H9 (cell line): ENCODE data around the gene CD19. TPM values are rescaled to one million over a fixed set of nuclear protein-coding genes. Genes with fewer than 3 reads are reported as not detected.
A peak's percentile ranks its signal among the peaks of the same experiment; 100 is the strongest.

Source experiments
- DNase-seq: peaks from one replicate; pipeline ENCODE4 v3.0.0-alpha.2; 2017
- H2AFZ ChIP-seq: one replicate; pipeline ENCODE4 v1.6.1; 2013; ENCODE audit warnings: mild to moderate bottlenecking, low read length, control low read depth, moderate library complexity
- H2AK5ac ChIP-seq: 2 replicates; pipeline ENCODE4 v1.6.1; 2013; ENCODE audit warnings: low read length, control low read depth, mixed read lengths; ENCODE audit not compliant: insufficient read length
- H2BK120ac ChIP-seq: one replicate; pipeline ENCODE4 v1.6.1; 2013; ENCODE audit warnings: low read depth, mild to moderate bottlenecking, low read length, control low read depth, inconsistent platforms; ENCODE audit not compliant: poor library complexity, severe bottlenecking
- H2BK12ac ChIP-seq: 2 replicates; pipeline ENCODE4 v1.6.1; 2013; ENCODE audit warnings: low read length, control low read depth, mixed read lengths, low read depth; ENCODE audit not compliant: insufficient read length
- H2BK15ac ChIP-seq: 2 replicates; pipeline ENCODE4 v1.6.1; 2013; ENCODE audit warnings: low read depth, low read length, control low read depth
- H2BK20ac ChIP-seq: one replicate; pipeline ENCODE4 v1.6.1; 2013; ENCODE audit warnings: low read depth, mild to moderate bottlenecking, low read length, control low read depth, inconsistent platforms; ENCODE audit not compliant: poor library complexity, severe bottlenecking
- H2BK5ac ChIP-seq: 2 replicates; pipeline ENCODE4 v1.6.1; 2013; ENCODE audit warnings: low read length, control low read depth, mixed read lengths; ENCODE audit not compliant: insufficient read length
- H3K14ac ChIP-seq: 2 replicates; pipeline ENCODE4 v1.6.1; 2013; ENCODE audit warnings: low read length, control low read depth; ENCODE audit not compliant: insufficient read depth
- H3K18ac ChIP-seq: 2 replicates; pipeline ENCODE4 v1.6.1; 2013; ENCODE audit warnings: low read depth, mild to moderate bottlenecking, mixed read lengths, low read length, control low read depth; ENCODE audit not compliant: insufficient read length
- H3K23ac ChIP-seq: 2 replicates; pipeline ENCODE4 v1.6.1; 2013; ENCODE audit warnings: low read length, control low read depth, mixed read lengths, low read depth; ENCODE audit not compliant: insufficient read length
- H3K23me2 ChIP-seq: 2 replicates; pipeline ENCODE4 v1.6.1; 2013; ENCODE audit warnings: low read depth, mild to moderate bottlenecking, mixed read lengths, low read length, control low read depth; ENCODE audit not compliant: insufficient read length, poor library complexity, severe bottlenecking
- H3K27ac ChIP-seq: 2 replicates; pipeline ENCODE4 v1.5.1; 2013; ENCODE audit warnings: low read length, control low read depth, mixed read lengths, low read depth; ENCODE audit not compliant: insufficient read length
- H3K27me3 ChIP-seq: 2 replicates; pipeline ENCODE4 v1.6.1; 2013; ENCODE audit warnings: low read length, control low read depth, inconsistent platforms; ENCODE audit not compliant: insufficient read depth
- H3K4ac ChIP-seq: 2 replicates; pipeline ENCODE4 v1.6.1; 2013; ENCODE audit warnings: low read depth, mild to moderate bottlenecking, control low read depth, inconsistent platforms, low read length, moderate library complexity
- H3K4me1 ChIP-seq: 2 replicates; pipeline ENCODE4 v1.6.1; 2013; ENCODE audit warnings: low read length, control low read depth, inconsistent platforms; ENCODE audit not compliant: insufficient read depth
- H3K4me2 ChIP-seq: 2 replicates; pipeline ENCODE4 v1.6.1; 2013; ENCODE audit warnings: low read length, control low read depth, mixed read lengths; ENCODE audit not compliant: insufficient read length, insufficient read depth
- H3K56ac ChIP-seq: 2 replicates; pipeline ENCODE4 v1.6.1; 2013; ENCODE audit warnings: low read depth, mild to moderate bottlenecking, mixed read lengths, low read length, control low read depth; ENCODE audit not compliant: insufficient read length
- H3K79me1 ChIP-seq: 2 replicates; pipeline ENCODE4 v1.6.1; 2013; ENCODE audit warnings: low read depth, mild to moderate bottlenecking, moderate library complexity, low read length, control low read depth, inconsistent platforms; ENCODE audit not compliant: insufficient read depth, poor library complexity, severe bottlenecking
- H3K79me2 ChIP-seq: 2 replicates; pipeline ENCODE4 v1.6.1; 2013; ENCODE audit warnings: low read length, control low read depth, inconsistent platforms; ENCODE audit not compliant: insufficient read depth
- H3K9ac ChIP-seq: 2 replicates; pipeline ENCODE4 v1.6.1; 2013; ENCODE audit warnings: low read length, control low read depth, mixed read lengths; ENCODE audit not compliant: insufficient read length; ENCODE audit errors: extremely low read depth
- H3K9me3 ChIP-seq: one replicate; pipeline ENCODE4 v1.6.1; 2013; ENCODE audit warnings: low read depth, low read length, inconsistent platforms; ENCODE audit not compliant: control insufficient read depth
- H3T11ph ChIP-seq: one replicate; pipeline ENCODE4 v1.6.1; 2013; ENCODE audit warnings: mild to moderate bottlenecking, low read length, control low read depth, inconsistent platforms
- H4K20me1 ChIP-seq: one replicate; pipeline ENCODE4 v1.6.1; 2013; ENCODE audit not compliant: control insufficient read depth, insufficient read length, insufficient read depth
- H4K5ac ChIP-seq: 2 replicates; pipeline ENCODE4 v1.6.1; 2013; ENCODE audit warnings: low read depth, mild to moderate bottlenecking, mixed read lengths, low read length, control low read depth; ENCODE audit not compliant: insufficient read length
- H4K8ac ChIP-seq: replicated peaks from 2 replicates; pipeline ENCODE4 v1.6.1; 2013; ENCODE audit warnings: low read length, control low read depth, mixed read lengths, low read depth; ENCODE audit not compliant: insufficient read length
- H4K91ac ChIP-seq: 2 replicates; pipeline ENCODE4 v1.6.1; 2013; ENCODE audit warnings: low read depth, mild to moderate bottlenecking, moderate library complexity, mixed read lengths, low read length, control low read depth; ENCODE audit not compliant: insufficient read length
- H3K27ac Mint-ChIP-seq, 3 experiments: 2 replicates in 2 of 3; 3 replicates in 1 of 3; pipeline ENCODE4 v1.8.0; 2020 to 2021; ENCODE audit warnings: mixed read lengths in 3 of 3, mild to moderate bottlenecking in 1 of 3, moderate library complexity in 1 of 3
- H3K27me3 Mint-ChIP-seq: 2 replicates; pipeline ENCODE4 v1.8.0; 2021; ENCODE audit warnings: low read depth, mild to moderate bottlenecking, moderate library complexity, mixed read lengths
- H3K36me3 Mint-ChIP-seq, 3 experiments: 2 replicates in 2 of 3; 3 replicates in 1 of 3; pipeline ENCODE4 v1.8.0; 2020 to 2021; ENCODE audit warnings: low read depth in 3 of 3, mixed read lengths in 3 of 3; ENCODE audit not compliant: insufficient read depth in 1 of 3
- H3K4me1 Mint-ChIP-seq, 2 experiments: 2 replicates each; pipeline ENCODE4 v1.8.0; 2020; ENCODE audit warnings: mixed read lengths in 2 of 2
- H3K4me3 Mint-ChIP-seq, 2 experiments: 2 replicates in 1 of 2; 3 replicates in 1 of 2; pipeline ENCODE4 v1.8.0; 2020 to 2021; ENCODE audit warnings: mild to moderate bottlenecking in 2 of 2, mixed read lengths in 2 of 2, moderate library complexity in 1 of 2
- H3K9me3 Mint-ChIP-seq, 2 experiments: 2 replicates in 1 of 2; 3 replicates in 1 of 2; pipeline ENCODE4 v1.8.0; 2020; ENCODE audit warnings: mild to moderate bottlenecking in 2 of 2, mixed read lengths in 2 of 2, moderate library complexity in 1 of 2
- WGBS: extraction: QIAGEN DNeasy Blood & Tissue Kit; methylation state at CpG from one replicate; pipeline ENCODE4 v1.1.7; 2013; ENCODE audit warnings: missing lambda C conversion rate, low lambda C conversion rate, mixed read lengths; ENCODE audit not compliant: insufficient read length; ENCODE audit errors: extremely low coverage; 5-methylcytosine and 5-hydroxymethylcytosine counted together
- total RNA-seq: library from RNA; stranded (reverse); gene quantifications from 2 replicates; pipeline ENCODE4 v1.2.1, GENCODE V29; 2021
- TF ChIP-seq, protein P1 (sequence below): fragments of 200-600 bp; sonication (generic); conservative IDR thresholded peaks from 3 replicates; pipeline ENCODE4 v1.8.0; 2021; ENCODE audit warnings: antibody characterized with exemption, mild to moderate bottlenecking

The CD19 gene
- total RNA-seq, 1 experiment from 2014 or later, result 0.50 TPM

DNA sequence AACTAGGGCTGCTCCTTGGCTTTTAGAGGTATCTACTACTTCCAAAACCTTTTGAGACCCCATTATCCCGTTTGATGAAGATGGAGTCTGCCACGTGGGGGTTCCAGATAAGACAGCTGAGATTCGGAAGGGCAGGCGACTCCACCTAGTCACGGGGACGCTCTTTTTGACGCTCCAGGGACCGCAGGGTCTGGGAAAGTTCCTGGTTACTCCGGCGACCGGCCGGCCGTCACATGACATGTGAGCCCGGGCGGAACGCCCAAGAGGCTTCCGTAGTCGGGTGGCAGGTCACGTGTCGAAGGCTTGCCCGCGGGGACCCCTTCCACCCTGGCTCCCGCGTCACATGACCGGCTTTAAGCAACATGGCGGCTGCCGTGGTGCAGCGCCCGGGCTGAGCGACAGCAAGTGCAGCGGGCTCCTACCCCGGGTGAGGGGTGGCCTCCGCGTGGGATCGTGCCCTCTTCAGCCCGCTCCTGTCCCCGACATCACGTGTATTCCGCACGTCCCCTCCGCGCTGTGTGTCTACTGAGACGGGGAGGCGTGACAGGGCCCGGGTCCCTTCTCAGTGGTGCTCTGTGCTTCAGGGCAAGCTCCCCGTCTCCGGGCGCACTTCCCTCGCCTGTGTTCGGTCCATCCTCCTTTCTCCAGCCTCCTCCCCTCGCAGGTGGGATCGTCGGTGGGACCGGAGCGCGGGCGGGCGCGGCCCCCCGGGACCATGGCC, 42.8 kb downstream of the CD19 start, which contains the start of gene SPNS1:
Gene SPNS1, plus strand, starts transcription at position 342 of the 721 bp plus-strand sequence. Its CDS starts 374 bp downstream, at position 716.
- Histone ChIP-seq H3K27me3 (no peaks in the 10 kb centered on the region), H3K4ac (no peak within 1 kb of the TSS), H3K4me2 (peak within 1 kb of the TSS; percentile 92), H2AK5ac (no peak within 1 kb of the TSS), H4K20me1 (no peaks in the 10 kb centered on the region), H3K18ac (peak within 1 kb of the TSS; percentile 66), H3T11ph (no peak within 1 kb of the TSS), H2BK15ac (no peak within 1 kb of the TSS), H3K9me3 (no peaks in the 10 kb centered on the region), H3K4me1 (no peaks in the 10 kb centered on the region), H3K79me1 (no peaks in the 10 kb centered on the region), H3K27ac (peak within 1 kb of the TSS; percentile 31), H2BK120ac (no peak within 1 kb of the TSS), H2BK20ac (no peak within 1 kb of the TSS), H2BK5ac (no peak within 1 kb of the TSS), H4K8ac (no peak within 1 kb of the TSS), H4K5ac (no peak within 1 kb of the TSS), H3K23me2 (peaks cover 5% of the 10 kb centered on the region), H3K9ac (peak within 1 kb of the TSS; percentile 80), H3K79me2 (no peaks in the 10 kb centered on the region), H3K14ac (peak within 1 kb of the TSS; percentile 82), H3K56ac (no peak within 1 kb of the TSS), H2AFZ (no peak within 1 kb of the TSS), H2BK12ac (no peak within 1 kb of the TSS), H3K23ac (no peak within 1 kb of the TSS), H4K91ac (no peak within 1 kb of the TSS)
- TF ChIP-seq, protein P1, sequence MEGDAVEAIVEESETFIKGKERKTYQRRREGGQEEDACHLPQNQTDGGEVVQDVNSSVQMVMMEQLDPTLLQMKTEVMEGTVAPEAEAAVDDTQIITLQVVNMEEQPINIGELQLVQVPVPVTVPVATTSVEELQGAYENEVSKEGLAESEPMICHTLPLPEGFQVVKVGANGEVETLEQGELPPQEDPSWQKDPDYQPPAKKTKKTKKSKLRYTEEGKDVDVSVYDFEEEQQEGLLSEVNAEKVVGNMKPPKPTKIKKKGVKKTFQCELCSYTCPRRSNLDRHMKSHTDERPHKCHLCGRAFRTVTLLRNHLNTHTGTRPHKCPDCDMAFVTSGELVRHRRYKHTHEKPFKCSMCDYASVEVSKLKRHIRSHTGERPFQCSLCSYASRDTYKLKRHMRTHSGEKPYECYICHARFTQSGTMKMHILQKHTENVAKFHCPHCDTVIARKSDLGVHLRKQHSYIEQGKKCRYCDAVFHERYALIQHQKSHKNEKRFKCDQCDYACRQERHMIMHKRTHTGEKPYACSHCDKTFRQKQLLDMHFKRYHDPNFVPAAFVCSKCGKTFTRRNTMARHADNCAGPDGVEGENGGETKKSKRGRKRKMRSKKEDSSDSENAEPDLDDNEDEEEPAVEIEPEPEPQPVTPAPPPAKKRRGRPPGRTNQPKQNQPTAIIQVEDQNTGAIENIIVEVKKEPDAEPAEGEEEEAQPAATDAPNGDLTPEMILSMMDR, result no peak
- Mint-ChIP-seq H3K4me1 (peaks cover 6 to 9% of the 10 kb centered on the region in 2 experiments), H3K27ac (peak within 1 kb of the TSS; percentile 96 to 99 (median 99)), H3K9me3 (no peaks in the 10 kb centered on the region), H3K27me3 (no peaks in the 10 kb centered on the region; the same call in 1 of the 2 replicates), H3K36me3 (peaks cover 3 to 7% (median 6%) of the 10 kb centered on the region in 3 experiments; a peak in 6 of 7 replicates), H3K4me3 (peak within 1 kb of the TSS; percentile 89 to 94)
- DNase-seq, result peak; percentile 98
- no CpG with 5 or more reads among the region's 60 CpGs for WGBS
